ENCODE data around the gene MGARP.

DNA sequence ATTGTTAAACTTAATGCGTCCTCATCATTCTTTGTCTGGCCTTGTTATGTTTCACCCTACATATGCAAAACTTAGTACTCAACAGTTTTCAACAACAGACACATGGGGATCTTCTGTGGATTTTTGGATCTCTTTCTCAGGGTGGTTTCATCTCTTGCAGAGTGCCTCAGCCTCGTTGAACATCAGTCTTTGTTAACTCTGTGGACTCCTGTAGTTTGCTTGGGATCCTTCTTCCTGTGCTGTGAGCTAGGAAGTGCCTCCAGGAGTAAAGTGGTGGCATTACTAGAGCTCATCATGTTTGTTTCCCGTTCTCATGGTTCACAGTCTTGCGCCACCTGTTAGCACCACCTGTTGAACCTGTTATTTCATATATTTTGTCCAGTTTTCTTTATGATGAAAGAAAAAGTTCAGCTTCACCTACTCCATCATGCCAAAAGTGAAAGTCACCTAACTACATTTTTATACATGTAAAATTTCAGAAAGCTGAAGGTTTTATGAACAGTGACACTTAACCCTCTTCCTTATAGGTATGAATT, 49.7 kb upstream of the MGARP start:
- TF ChIP-seq, protein P1, sequence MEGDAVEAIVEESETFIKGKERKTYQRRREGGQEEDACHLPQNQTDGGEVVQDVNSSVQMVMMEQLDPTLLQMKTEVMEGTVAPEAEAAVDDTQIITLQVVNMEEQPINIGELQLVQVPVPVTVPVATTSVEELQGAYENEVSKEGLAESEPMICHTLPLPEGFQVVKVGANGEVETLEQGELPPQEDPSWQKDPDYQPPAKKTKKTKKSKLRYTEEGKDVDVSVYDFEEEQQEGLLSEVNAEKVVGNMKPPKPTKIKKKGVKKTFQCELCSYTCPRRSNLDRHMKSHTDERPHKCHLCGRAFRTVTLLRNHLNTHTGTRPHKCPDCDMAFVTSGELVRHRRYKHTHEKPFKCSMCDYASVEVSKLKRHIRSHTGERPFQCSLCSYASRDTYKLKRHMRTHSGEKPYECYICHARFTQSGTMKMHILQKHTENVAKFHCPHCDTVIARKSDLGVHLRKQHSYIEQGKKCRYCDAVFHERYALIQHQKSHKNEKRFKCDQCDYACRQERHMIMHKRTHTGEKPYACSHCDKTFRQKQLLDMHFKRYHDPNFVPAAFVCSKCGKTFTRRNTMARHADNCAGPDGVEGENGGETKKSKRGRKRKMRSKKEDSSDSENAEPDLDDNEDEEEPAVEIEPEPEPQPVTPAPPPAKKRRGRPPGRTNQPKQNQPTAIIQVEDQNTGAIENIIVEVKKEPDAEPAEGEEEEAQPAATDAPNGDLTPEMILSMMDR (IDR thresholded peaks at IDR 0.05 in 4 of 5, conservative IDR thresholded peaks at IDR 0.05 in 1 of 5) = no peak
- no peak for TF ChIP-seq POLR2A (IDR thresholded peaks at IDR 0.05)
